T-helper 22 cell (primary cell): ENCODE measurements around the gene LARP7.
"Not testable (repeated sequence)": the region's sequence is repeated elsewhere in the genome, so short reads cannot be mapped to it uniquely, and the experiment has no call there.

ENCODE experiments used
- DNase-seq: peaks from one replicate; pipeline ENCODE4 v3.0.0-alpha.2; 2020; ENCODE audit warnings: low read depth

The LARP7 gene

GRCh38 chr4:112636688-112637551 lies at the start of gene LARP7, which contains the start of gene ZGRF1:
Gene LARP7 (plus strand): TSS chr4:112637143. CDS start chr4:112644670, 7,527 bp downstream.
Gene ZGRF1 (minus strand): TSS chr4:112636909. CDS start chr4:112633176, 3,733 bp downstream.
- DNase-seq = peak; percentile 98

- DNase-seq = no peak
These were observed 47.7 kb upstream of the LARP7 start for GRCh38 chr4:112589206-112589605.

GRCh38 chr4:112591593-112591992 lies 45.4 kb upstream of the LARP7 start:
- DNase-seq = no peak

- DNase-seq = no peak
These were observed 44.2 kb upstream of the LARP7 start for GRCh38 chr4:112592717-112593116.

GRCh38 chr4:112593438-112594133 lies 43.4 kb upstream of the LARP7 start:
- no peak for DNase-seq

- no peak for DNase-seq
These were observed 42.0 kb upstream of the LARP7 start for GRCh38 chr4:112594993-112595392.

GRCh38 chr4:112604589-112604988 lies 32.4 kb upstream of the LARP7 start:
- no peak for DNase-seq

GRCh38 chr4:112612814-112613213 lies 24.1 kb upstream of the LARP7 start:
- DNase-seq = not testable (repeated sequence)

- DNase-seq = no peak
These were observed 20.0 kb upstream of the LARP7 start for GRCh38 chr4:112616984-112617383.

- no peak for DNase-seq
These were observed 10.7 kb upstream of the LARP7 start for GRCh38 chr4:112626228-112626627.

- no peak for DNase-seq
These were observed 3.3 kb upstream of the LARP7 start for GRCh38 chr4:112633477-112634235.

- no peak for DNase-seq
These were observed 566 bp downstream of the LARP7 start for GRCh38 chr4:112637552-112637866.

- no peak for DNase-seq
These were observed 5.6 kb downstream of the LARP7 start for GRCh38 chr4:112642526-112642925.

GRCh38 chr4:112644595-112645535 lies 7.9 kb downstream of the LARP7 start:
- not testable (repeated sequence) for DNase-seq

- DNase-seq = no peak
These were observed 8.8 kb downstream of the LARP7 start for GRCh38 chr4:112645541-112646329.

GRCh38 chr4:112646632-112647537 lies 9.9 kb downstream of the LARP7 start:
- no peak for DNase-seq

- no peak for DNase-seq
These were observed 10.8 kb downstream of the LARP7 start for GRCh38 chr4:112647785-112648184.

GRCh38 chr4:112648263-112649054 lies 11.5 kb downstream of the LARP7 start:
- DNase-seq = no peak

GRCh38 chr4:112649055-112649408 lies 12.1 kb downstream of the LARP7 start:
- no peak for DNase-seq
